HG02840 (cell line): Measurements from ENCODE around the gene HTT.
"Not testable (repeated sequence)": the region's sequence is repeated elsewhere in the genome, so short reads cannot be mapped to it uniquely, and the experiment has no call there.

Experiments
- ATAC-seq: cut with Tn5 transposase; IDR thresholded peaks from one replicate; pipeline ENCODE4 v1.9.1; 2021; ENCODE audit warnings: mild to moderate bottlenecking, moderate library complexity, moderate number of reproducible peaks; ENCODE audit not compliant: unreplicated experiment, low FRiP score

HTT gene

DNA sequence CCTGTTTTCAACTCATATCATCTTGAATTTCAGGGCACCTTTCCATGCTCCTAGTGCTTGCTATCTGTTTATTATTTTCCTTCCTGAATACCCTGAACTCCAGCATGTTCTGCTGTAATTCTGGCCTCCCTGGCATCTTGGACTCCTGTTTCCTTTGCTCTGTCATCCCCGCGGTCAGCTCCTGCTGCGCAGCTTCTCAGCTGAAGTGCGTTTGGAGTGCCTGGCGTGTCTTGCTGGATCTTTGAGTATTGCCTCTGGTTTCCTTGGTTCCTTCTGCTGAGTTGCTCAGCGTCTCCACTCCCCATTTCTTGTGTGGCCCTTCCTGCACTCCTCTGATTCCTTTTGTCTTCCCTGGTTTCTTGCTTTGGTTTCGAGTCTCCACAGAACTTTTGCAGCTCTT lies 84.4 kb downstream of the HTT start:
- ATAC-seq, result no peak

DNA sequence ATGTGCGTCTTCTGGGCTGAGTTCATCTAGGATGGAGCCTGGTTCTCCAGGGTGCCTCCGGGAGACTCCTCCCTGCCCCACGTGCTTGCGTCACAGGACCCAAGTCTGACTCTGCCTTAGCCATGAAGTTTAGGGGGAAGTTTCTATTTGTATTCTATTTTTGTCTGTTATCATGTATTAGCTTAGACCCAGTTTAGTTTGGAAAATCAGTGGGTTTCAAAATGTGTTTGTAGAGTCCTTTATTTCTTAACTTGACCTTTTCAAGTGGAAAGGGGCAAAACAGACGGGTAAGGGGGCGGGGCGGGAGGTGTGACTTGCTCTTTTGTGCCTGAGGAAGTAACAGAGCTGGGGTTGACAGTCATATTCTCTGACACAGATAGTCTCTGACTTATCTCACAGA lies 86.0 kb downstream of the HTT start:
- no peak for ATAC-seq

DNA sequence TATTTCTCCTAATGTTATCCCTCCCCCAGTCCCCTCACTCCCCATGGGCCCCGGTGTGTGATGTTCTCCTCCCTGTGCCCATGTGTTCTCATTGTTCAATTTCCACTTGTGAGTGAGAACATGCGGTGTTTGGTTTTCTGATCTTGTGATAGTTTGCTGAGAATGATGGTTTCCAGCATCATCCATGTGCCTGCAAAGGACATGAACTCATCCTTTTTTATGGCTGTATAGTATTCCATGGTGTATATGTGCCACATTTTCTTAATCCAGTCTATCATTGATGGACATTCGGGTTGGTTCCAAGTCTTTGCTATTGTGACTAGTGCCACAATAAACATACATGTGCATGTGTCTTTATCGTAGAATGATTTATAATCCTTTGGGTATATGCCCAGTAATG lies 86.6 kb downstream of the HTT start:
- not testable (repeated sequence) for ATAC-seq

DNA sequence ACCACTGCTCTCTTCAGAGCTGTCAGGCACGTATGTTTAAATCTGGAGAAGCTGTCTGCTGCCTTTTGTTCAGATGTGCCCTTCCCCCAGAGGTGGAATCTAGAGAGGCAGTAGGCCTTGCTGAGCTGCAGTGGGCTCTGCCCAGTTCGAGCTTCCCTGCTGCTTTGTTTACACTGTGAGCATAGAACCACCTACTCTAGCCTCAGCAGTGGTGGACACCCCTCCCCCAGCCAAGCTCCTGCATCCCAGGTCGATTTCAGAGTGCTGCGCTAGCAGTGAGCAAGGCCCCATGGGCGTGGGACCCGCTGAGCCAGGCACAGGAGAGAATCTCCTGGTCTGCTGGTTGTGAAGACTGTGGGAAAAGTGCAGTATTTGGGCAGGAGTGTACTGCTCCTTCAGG lies 92.0 kb downstream of the HTT start:
- ATAC-seq, result not testable (repeated sequence)

DNA sequence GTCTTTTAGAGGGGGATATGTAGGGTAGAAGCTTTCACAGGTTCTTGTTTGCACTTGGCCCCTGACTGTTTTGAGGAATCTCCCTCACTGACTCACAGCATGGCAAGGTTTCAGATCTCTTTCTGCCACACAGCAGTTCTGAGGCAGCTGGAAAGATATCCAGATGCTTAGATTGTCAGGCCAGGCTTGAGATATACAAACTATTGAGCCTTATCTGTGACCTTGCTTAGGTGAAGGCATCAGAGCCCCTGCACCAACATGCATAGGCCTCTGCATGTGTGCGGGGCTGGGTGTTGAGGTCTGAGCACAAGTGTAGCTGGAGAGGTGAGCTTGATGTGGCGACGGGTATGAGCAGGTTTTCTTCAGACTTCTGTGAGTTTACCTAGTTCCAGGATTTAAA lies 93.5 kb downstream of the HTT start:
- no peak for ATAC-seq

DNA sequence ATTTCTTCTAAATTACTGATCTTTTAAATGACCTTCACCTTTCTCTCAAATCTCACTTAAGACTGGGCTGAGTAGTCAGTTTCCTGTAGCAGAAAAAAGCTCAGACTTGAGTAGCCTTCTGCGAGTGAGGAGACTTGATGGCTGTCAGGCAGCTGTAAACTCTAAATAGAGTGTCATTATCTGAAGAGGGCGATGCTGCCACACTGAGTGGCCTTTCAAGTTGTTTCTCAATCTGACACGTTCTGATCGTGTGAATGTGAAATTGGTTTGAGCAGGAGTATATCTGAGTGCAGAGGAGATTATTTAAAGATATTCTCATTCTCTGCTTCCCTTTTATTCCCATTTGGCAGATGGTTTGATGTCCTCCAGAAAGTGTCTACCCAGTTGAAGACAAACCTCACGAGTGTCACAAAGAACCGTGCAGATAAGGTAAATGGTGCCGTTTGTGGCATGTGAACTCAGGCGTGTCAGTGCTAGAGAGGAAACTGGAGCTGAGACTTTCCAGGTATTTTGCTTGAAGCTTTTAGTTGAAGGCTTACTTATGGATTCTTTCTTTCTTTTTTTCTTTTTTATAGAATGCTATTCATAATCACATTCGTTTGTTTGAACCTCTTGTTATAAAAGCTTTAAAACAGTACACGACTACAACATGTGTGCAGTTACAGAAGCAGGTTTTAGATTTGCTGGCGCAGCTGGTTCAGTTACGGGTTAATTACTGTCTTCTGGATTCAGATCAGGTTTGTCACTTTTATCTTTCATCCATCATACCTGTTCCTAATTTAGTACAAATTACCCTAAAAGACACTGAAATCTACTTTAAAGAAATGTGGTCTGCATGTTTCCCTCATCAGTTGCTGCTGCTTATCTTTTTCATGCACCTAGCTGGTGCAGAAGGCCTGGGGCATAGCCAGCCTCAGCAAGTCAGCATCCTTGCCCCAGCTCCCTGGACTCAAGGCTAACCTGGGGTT lies 100.2 kb downstream of the HTT start:
- no peak for ATAC-seq

DNA sequence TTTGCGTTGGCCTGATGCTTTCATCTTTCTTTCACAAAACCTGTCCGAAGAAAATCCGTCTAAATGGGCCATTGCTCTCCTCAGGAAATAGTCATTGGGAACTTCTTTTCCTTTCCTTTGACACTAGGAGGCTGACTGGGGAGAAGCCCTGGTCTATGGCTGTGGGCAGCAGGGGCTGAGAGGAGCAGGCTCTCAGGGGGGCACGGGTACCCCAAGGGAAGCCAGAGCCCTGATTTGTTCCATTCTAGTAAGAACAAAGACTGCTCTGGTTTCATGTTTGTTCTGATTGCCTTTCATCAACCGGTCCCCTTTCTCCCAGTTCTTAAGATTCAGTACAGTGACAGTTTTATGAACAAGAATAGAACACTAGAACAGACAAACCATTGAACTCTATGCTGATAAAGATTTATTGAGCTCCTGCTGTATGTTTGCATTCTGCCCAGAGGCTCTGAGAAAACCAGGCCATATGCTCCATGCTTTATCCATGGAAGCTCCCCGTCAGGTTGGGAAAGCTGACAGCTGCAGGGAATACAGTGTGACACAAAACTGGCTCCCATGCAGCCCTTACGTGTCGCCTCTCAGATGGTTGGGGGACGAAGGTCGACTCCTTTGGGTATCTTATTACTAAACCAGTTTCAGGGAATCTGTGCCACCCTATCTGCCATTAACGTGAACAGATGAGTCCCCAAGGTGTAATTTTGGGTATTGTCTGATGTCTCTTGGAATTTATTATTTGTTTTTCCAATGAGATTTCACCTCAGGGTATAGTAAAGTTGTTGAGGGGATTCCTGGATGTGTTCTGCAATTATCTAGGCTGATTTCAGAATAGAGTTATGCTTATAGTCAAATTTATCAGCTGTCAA lies 102.1 kb downstream of the HTT start:
- ATAC-seq, result no peak

DNA sequence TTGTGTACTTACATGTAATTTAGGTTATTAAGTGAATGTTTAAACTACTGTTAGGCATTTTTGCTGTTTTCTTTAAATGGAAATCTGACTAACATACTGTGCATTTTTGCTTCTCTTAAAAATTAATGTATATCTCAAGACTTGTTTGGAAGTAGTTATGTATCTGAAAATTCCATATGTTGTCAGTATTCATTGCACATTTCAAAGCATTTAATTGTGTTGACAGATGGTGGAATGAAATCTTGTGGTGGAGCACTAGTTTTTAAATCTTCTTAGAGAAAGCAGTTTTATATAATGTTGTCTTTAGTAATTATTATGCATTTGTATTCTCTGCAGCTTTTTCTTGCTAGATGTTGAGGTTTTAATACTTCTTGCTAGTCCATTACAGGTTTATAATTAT lies 102.9 kb downstream of the HTT start:
- ATAC-seq, result no peak

DNA sequence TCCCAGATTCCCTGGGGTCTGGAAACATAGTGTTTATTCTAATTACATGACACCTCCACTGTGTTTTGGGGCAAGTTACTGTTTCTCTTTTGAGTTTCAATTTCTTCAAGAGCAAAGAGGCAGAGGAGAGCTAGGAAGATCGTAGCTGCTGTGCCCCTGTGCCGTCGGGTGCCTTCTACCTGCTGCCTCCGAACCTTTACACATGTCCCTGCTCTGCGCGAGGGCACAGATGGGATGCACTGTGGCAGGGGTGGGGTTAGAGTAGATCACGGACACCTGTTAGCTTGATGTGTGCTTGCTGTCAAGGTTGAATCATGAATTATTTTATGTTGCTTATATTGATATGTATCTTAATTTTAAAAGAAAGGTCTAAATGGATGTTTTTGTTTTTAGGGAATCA lies 103.4 kb downstream of the HTT start:
- no peak for ATAC-seq

DNA sequence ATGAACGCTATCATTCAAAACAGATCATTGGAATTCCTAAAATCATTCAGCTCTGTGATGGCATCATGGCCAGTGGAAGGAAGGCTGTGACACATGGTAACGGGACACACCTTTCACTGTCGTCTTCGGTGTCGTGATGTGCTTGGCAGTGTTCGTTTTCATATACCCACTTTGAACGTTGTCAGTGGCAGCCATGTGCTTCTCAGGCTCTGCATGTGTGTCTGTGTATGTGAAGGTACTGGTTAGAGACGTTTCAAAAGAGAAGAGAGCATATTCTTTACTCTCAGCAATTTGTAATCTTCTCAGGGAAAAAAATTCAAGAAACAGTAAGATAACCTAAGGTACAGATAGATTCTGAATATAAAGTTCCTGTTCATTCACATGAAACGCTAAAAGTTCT lies 103.9 kb downstream of the HTT start:
- ATAC-seq, result no peak

DNA sequence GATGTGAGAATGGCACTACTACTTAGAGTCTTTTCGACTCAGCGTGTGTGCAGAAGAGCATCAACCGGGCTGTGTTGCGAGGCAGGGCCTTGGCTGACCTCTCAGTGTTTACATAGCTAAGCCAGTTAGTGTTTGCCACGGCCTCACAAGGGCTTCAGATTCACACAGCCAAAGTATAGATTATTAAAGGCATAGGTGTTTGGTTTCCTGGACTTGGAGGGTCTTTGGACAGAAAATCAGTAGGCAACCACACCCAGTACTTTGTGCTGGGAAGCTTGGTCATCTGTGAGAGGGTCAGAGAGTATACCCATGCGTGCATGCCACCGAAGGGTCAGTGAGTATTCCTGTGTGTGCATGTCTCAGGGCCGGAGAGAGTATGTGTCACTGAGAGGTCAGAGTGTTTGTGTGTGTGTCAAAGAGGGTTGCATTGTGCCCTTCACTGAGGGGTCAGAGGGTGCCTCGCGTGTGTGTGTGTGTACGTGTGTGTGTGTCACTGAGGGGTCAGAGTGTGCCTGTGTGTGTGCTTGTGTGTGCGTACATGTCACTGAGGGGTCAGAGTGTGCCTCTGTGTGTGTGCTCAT lies 104.7 kb downstream of the HTT start:
- no peak for ATAC-seq

DNA sequence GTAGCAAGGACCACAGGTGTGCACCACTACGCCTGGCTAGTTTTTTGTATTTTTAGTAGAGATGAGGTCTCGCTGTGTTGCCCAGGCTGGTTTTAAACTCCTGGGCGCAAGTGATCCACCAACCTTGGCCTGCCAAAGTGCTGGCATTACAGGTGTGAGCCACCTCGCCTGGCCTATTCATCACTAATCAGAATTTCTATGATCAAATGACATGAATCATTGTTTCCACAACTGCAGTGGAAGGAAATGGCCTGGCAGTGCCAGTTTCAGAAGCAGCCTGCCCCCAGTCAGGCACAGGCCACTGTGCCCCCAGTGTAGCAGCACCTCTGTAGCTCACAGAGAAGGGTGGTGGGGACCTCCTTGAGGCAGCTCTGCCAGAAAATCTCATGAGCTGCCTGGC lies 108.5 kb downstream of the HTT start:
- ATAC-seq, result no peak

DNA sequence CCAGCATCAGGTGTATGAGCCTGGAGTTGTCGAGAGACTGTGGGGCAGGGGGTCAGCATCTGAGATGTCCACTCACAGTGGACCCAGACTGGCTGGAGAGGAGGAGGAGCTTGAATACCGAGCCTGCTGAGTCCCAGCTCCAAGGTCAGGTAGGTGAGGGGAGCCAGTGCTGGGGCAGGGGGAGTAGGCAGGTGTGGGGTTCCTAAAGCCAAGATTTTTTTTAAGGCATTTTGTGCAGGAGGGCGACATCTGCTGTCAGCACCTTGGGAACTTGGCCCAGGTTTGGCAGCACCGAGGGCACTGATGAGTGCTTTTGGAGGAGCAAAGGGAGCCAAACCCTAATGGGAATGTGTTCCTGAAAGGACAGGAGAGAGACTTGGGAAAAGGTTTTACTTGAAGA lies 110.2 kb downstream of the HTT start:
- no peak for ATAC-seq

DNA sequence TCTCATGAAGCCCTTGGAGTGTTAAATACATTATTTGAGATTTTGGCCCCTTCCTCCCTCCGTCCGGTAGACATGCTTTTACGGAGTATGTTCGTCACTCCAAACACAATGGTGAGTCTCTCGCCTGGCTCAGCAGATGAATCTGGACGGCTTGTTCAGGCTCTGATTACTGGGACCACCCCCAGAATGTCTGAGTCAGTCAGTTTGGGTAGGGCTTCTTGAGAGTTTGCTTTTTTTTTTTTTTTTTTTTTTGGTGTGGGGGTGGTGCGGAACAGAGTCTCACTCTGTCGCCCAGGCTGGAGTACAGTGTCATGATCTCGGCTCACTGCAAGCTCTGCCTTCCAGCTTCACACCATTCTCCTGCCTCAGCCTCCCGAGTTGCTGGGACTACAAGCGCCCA lies 112.1 kb downstream of the HTT start:
- ATAC-seq, result no peak

DNA sequence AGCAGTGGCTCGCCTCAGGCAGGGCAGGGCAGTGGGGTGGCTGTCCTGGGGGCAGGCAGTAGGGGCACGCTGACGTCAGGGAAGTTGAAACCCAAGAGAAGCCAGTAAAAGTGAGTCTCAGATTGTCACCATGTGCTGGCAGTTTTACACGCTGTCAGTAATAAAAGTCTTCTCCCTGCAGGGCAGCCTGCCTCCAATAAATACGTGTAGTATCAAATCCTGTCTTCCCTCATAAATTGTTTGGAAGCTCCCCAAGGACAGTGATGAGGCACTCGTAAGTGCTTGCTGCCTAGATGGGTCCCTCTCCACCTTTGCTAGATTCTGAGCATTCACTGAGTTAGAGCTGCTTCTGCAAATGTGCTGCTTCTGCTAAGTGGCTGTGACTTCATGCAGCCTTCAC lies 113.6 kb downstream of the HTT start:
- no peak for ATAC-seq

DNA sequence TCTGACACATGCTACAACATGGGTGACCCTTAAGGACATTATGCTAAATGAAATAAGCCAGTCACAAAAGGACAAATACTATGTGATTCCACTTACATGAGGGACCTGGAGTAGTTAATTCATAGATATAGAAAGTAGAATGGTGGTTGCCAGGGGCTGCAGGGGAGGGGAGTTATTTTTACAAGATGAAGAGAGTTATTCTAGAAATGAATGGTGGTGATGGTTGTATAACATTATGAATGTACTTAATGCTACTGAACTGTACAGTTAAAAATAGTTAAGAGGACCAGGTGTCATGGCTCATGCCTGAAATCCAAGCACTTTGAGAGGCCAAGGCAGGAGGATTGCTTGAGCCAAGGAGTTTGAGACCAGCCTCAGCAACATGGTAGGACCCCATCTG lies 115.0 kb downstream of the HTT start:
- no peak for ATAC-seq

DNA sequence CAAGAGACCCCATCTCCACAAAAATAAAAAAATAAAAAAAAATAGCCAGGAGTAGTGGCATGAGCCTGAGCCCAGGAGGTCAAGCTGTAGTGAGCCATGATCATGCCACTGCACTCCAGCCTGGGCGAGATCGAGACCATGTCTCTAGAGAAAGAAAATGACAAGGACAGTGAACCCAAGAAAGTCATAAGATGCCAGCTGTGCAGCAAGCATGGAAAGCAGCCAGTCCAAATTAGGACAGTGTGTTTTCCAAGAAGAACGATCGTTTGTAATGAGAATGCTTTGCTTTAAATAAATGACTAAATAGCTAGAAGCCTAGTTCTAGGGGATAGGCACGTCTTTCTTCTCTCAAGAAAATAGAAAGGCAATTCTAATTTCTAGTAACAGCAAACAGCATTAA lies 116.1 kb downstream of the HTT start:
- ATAC-seq, result no peak

DNA sequence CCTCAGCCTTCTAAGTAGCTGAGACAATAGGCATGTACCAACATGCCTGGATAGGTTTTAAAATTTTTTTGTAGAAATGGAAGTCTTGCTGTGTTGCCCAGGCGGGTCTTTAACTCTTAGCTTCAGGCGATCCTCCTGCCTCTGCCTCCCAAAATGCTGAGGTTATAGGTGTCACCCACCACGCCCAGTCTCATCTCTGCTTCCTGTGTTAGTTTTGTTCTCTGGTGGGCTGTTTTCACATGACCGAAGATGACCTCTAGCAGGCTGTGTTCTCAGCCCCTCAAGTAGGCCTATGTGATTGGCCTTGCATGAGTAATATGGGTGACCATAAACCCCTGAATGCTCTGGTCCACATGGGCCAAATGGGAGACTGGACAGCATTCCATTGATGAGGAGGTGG lies 117.7 kb downstream of the HTT start:
- ATAC-seq, result no peak

DNA sequence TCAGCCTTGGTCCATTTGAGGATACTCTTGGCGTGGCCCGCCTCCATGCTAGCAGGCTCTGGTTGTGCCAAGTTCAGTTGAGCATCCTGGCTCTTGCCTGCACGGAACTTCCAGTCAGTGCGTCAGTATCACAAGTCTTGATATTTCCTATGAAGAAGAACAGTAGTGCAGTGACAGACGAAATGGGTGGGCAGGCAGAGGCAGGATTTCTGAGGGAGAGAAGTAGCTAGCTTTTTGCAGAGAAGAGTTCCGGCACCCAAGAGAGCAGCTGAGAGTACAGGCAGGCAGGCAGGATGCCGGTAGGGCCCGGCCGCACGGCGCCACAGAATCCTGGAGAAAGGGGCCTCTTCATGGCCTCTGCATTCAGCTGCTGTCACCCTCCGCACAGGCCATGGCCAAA lies 118.3 kb downstream of the HTT start:
- no peak for ATAC-seq

DNA sequence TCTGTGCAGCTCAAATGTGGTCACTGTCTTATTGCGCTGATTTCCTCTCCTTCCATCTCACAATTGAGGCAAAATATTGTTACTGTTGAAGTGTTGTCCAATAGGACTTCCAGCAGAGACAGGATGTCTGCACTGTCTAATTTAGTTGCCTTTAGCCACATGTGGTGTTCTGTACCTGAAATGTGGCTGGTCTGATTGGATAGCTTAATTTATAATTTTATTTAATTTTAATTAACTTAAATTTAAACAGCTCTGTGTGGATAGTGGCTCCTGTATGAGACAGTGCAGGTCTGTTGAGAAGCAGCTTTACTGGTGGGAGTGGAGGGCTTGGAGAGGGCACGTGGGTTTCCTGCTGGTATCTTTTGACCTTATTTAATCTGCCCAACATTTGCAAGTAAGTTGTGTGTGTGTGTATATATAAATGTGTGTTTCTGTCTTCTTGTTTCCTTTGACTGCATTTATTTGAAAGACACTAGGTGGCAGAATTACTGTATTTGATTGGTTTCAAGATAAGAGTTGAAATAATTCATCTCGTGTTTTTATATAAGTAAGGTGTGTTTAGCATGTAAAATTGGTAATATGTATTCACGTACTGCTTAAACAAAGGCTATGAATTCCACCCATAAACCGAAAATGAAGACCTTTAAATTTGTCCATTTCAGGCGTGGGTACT lies 119.2 kb downstream of the HTT start:
- no peak for ATAC-seq
